Astrocyte (in vitro differentiated cells and primary cell): ENCODE measurements around the gene SNRPD3.

ENCODE experiments used
- CTCF ChIP-seq: IDR thresholded peaks from 2 replicates; pipeline ENCODE4 v1.5.1; 2011; ENCODE audit warnings: low read depth, mild to moderate bottlenecking, inconsistent platforms, low read length, moderate library complexity; ENCODE audit not compliant: insufficient read depth
- EZH2 ChIP-seq: IDR thresholded peaks from 2 replicates; pipeline ENCODE4 v1.6.1; 2012; ENCODE audit warnings: mild to moderate bottlenecking, low read length, inconsistent platforms; ENCODE audit not compliant: insufficient read depth

DNA sequence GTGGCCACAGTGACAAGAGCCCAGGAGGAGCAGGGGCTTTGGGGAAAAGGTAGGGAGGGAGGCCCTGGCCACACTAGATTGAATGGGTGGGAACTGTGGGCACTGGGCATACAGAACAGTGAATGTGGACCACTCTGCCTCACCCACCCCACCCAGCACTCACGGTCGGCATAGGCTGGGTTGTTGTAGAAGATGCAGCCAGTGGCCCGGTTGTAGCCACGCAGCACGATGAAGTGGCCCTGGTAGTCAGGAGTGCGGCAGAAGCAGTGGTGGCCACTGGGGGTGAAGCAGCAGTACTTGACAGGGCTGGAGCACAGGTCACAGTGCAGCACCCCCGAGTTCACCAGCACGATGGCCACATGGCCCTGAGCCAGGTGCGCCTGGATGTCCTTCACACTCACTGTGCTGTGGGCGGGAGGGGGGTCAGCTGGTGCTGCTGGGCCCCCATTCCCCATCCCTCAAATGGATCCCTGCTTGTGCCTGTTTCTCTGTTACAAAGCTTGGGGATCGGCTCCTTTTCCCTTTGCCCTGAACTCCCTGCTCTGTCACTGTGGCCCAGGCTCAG, 12.0 kb upstream of the SNRPD3 start:
- no peak for TF ChIP-seq EZH2
- no peak for TF ChIP-seq CTCF
